ENCODE measurements around the gene YWHAE. TPM values are rescaled to one million over a fixed set of nuclear protein-coding genes. Genes with fewer than 3 reads are reported as not detected.

The YWHAE gene
- total and polyA plus RNA-seq, 10 of the 15 experiments (the other 5 are each of a cell fraction or from before 2014, with no cell fraction given), result 189 to 651 (median 469) TPM

- Histone ChIP-seq H4K20me1 (ENCODE audit: control insufficient read depth, insufficient read depth) (peaks cover 29% of the 10 kb centered on the region), H3K79me2 (ENCODE audit: control insufficient read depth, insufficient read depth, low read length) (peaks cover 93% of the 10 kb centered on the region), H3K27me3 (replicated peaks in 1 of 2; ENCODE audit: control insufficient read depth in 2 of 2, insufficient read depth in 2 of 2, low read length in 1 of 2) (no peaks in the 10 kb centered on the region), H3K27ac (ENCODE audit: control insufficient read depth, insufficient read depth) (no peak overlapping the region), H3K9ac (ENCODE audit: control insufficient read depth, insufficient read depth, low read length) (no peak overlapping the region), H3K4me1 (ENCODE audit: control insufficient read depth, insufficient read depth, low read length) (peaks cover 25% of the 10 kb centered on the region), H3K9me3 (replicated peaks; ENCODE audit: control insufficient read depth, insufficient read depth, low read length) (no peaks in the 10 kb centered on the region), H2AFZ (ENCODE audit: control insufficient read depth, low read depth, low read length) (no peak overlapping the region), H3K4me2 (ENCODE audit: control insufficient read depth, insufficient read depth) (no peak overlapping the region), H3K36me3 (ENCODE audit: control insufficient read depth in 2 of 2, insufficient read depth in 2 of 2, low read length in 1 of 2) (peaks cover 7 to 17% of the 10 kb centered on the region in 2 experiments), H3K4me3 (no peak overlapping the region)
- intact Hi-C loops (cut with micrococcal nuclease; ENCODE audit: unreplicated experiment) (no loop called here), in situ Hi-C loops (cut with MboI) (no loop called here)
- BruUV-seq (replicated peaks), result no TSS peak
- DNase-seq (ENCODE audit: low read depth, low spot score) (no peak), ATAC-seq (no peak), FAIRE-seq (no peak)
- ChIA-PET RAD21 (ENCODE audit: unreplicated experiment) (no interaction called here), POLR2A (no interaction called here), CTCF (interaction anchor here (5.5 kb wide), 1 partner anchor 147 kb away, joined by 132 read pairs; the partner anchor contains the start of gene INPP5K), SMC1A (ENCODE audit: uncharacterized antibody, unreplicated experiment) (interaction anchor here (0.5 to 5.2 kb wide), 5 partner anchors 22 to 188 kb away, joined by 3 to 95 read pairs (median 4); partner anchors contain the start of gene INPP5K)
- 69% methylated on average over 4 of the region's 4 CpGs for WGBS (ENCODE audit: insufficient coverage, insufficient replicate concordance, low lambda C conversion rate, missing lambda C conversion rate)
- TF ChIP-seq ZZZ3 (IDR thresholded peaks at IDR 0.05; ENCODE audit: control insufficient read depth, insufficient read length, low read depth) (no peak), RUNX3 (IDR thresholded peaks at IDR 0.05; ENCODE audit: low read length) (no peak), BACH1 (IDR thresholded peaks at IDR 0.05; ENCODE audit: borderline replicate concordance) (no peak), TCF12 (IDR thresholded peaks at IDR 0.05; ENCODE audit: low read depth, low read length) (no peak)
These were observed 31.4 kb downstream of the YWHAE start for GRCh38 chr17:1368588-1368987.

- Histone ChIP-seq H3K79me2 (ENCODE audit: control insufficient read depth, insufficient read depth, low read length) (peaks cover 92% of the 10 kb centered on the region), H3K9ac (ENCODE audit: control insufficient read depth, insufficient read depth, low read length) (no peak overlapping the region), H3K4me2 (ENCODE audit: control insufficient read depth, insufficient read depth) (no peak overlapping the region), H3K27ac (ENCODE audit: control insufficient read depth, insufficient read depth) (no peak overlapping the region), H2AFZ (ENCODE audit: control insufficient read depth, low read depth, low read length) (no peak overlapping the region), H3K9me3 (replicated peaks; ENCODE audit: control insufficient read depth, insufficient read depth, low read length) (no peaks in the 10 kb centered on the region), H3K4me3 (no peak overlapping the region), H3K27me3 (replicated peaks in 1 of 2; ENCODE audit: control insufficient read depth in 2 of 2, insufficient read depth in 2 of 2, low read length in 1 of 2) (no peaks in the 10 kb centered on the region), H4K20me1 (ENCODE audit: control insufficient read depth, insufficient read depth) (peaks cover 20% of the 10 kb centered on the region), H3K4me1 (ENCODE audit: control insufficient read depth, insufficient read depth, low read length) (peaks cover 37% of the 10 kb centered on the region), H3K36me3 (ENCODE audit: control insufficient read depth in 2 of 2, insufficient read depth in 2 of 2, low read length in 1 of 2) (peaks cover 4 to 17% of the 10 kb centered on the region in 2 experiments)
- FAIRE-seq, result no peak
- intact Hi-C loops (cut with micrococcal nuclease; ENCODE audit: unreplicated experiment), result no loop called here
- WGBS (ENCODE audit: insufficient coverage, insufficient replicate concordance, low lambda C conversion rate, missing lambda C conversion rate), result 85% methylated on average over 5 of the region's 5 CpGs
- CTCF ChIA-PET, result interaction anchor here (0.6 to 5.5 kb wide), 7 partner anchors 9 to 263 kb away, joined by 3 to 132 read pairs (median 4); partner anchors contain the start of genes INPP5K and SLC43A2
- DNase-seq (ENCODE audit: low read depth, low spot score), result no peak
- no peak for ATAC-seq
- SMC1A ChIA-PET (ENCODE audit: uncharacterized antibody, unreplicated experiment), result interaction anchor here (0.6 to 5.2 kb wide), 7 partner anchors 8 to 148 kb away, joined by 3 to 95 read pairs (median 4); partner anchors contain the start of genes INPP5K and YWHAE
- RAD21 ChIA-PET (ENCODE audit: unreplicated experiment), result interaction anchor here (0.6 to 1.1 kb wide), 3 partner anchors 14 to 149 kb away, joined by 3 to 6 read pairs (median 3); partner anchors contain the start of gene INPP5K
- BruUV-seq (replicated peaks), result no TSS peak
- POLR2A ChIA-PET, result no interaction called here
- in situ Hi-C loops (cut with MboI), result no loop called here
- TF ChIP-seq ZBED1 (IDR thresholded peaks at IDR 0.05; ENCODE audit: borderline replicate concordance) (no peak), SIN3A (IDR thresholded peaks at IDR 0.05; ENCODE audit: low read depth, low read length) (no peak), YY1 (IDR thresholded peaks at IDR 0.05; ENCODE audit: low read depth, low read length) (no peak), NR2C1 (IDR thresholded peaks at IDR 0.05) (no peak), REST (IDR thresholded peaks at IDR 0.05; ENCODE audit: low read depth, low read length) (no peak)
- TF ChIP-seq, protein P1, sequence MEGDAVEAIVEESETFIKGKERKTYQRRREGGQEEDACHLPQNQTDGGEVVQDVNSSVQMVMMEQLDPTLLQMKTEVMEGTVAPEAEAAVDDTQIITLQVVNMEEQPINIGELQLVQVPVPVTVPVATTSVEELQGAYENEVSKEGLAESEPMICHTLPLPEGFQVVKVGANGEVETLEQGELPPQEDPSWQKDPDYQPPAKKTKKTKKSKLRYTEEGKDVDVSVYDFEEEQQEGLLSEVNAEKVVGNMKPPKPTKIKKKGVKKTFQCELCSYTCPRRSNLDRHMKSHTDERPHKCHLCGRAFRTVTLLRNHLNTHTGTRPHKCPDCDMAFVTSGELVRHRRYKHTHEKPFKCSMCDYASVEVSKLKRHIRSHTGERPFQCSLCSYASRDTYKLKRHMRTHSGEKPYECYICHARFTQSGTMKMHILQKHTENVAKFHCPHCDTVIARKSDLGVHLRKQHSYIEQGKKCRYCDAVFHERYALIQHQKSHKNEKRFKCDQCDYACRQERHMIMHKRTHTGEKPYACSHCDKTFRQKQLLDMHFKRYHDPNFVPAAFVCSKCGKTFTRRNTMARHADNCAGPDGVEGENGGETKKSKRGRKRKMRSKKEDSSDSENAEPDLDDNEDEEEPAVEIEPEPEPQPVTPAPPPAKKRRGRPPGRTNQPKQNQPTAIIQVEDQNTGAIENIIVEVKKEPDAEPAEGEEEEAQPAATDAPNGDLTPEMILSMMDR (IDR thresholded peaks at IDR 0.05 in 2 of 3, conservative IDR thresholded peaks at IDR 0.05 in 1 of 3; ENCODE audit: control insufficient read depth in 2 of 3, extremely low read depth in 1 of 3, insufficient read depth in 1 of 3, low read depth in 3 of 3, low read length in 3 of 3), result no peak
- TF ChIP-seq, protein P2, sequence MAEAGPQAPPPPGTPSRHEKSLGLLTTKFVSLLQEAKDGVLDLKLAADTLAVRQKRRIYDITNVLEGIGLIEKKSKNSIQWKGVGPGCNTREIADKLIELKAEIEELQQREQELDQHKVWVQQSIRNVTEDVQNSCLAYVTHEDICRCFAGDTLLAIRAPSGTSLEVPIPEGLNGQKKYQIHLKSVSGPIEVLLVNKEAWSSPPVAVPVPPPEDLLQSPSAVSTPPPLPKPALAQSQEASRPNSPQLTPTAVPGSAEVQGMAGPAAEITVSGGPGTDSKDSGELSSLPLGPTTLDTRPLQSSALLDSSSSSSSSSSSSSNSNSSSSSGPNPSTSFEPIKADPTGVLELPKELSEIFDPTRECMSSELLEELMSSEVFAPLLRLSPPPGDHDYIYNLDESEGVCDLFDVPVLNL (IDR thresholded peaks at IDR 0.05; ENCODE audit: low read depth, low read length), result no peak
These were observed 32.7 kb downstream of the YWHAE start for GRCh38 chr17:1367351-1367745.

Measured in GM12878 (cell line).